NCI-H460 (cell line): ENCODE measurements around the gene KASH5. TPM values are rescaled to one million over a fixed set of nuclear protein-coding genes. Genes with fewer than 3 reads are reported as not detected.
A peak's percentile ranks its signal among the peaks of the same experiment; 100 is the strongest.
"Not testable (repeated sequence)": the region's sequence is repeated elsewhere in the genome, so short reads cannot be mapped to it uniquely, and the experiment has no call there.

Source experiments
- DNase-seq: peaks from one replicate; pipeline ENCODE4 v3.0.0-alpha.2; 2016; ENCODE audit warnings: low read depth; ENCODE audit errors: extremely low read depth
- total RNA-seq: library from RNA; depleted of rRNA; stranded (reverse); fragments of >200 nt; shearing (Covaris generic); gene quantifications from 2 replicates; pipeline ENCODE4 v1.2.3, GENCODE V29; 2014

KASH5 gene
- total RNA-seq, 1 experiment from 2014 or later = not detected

DNA sequence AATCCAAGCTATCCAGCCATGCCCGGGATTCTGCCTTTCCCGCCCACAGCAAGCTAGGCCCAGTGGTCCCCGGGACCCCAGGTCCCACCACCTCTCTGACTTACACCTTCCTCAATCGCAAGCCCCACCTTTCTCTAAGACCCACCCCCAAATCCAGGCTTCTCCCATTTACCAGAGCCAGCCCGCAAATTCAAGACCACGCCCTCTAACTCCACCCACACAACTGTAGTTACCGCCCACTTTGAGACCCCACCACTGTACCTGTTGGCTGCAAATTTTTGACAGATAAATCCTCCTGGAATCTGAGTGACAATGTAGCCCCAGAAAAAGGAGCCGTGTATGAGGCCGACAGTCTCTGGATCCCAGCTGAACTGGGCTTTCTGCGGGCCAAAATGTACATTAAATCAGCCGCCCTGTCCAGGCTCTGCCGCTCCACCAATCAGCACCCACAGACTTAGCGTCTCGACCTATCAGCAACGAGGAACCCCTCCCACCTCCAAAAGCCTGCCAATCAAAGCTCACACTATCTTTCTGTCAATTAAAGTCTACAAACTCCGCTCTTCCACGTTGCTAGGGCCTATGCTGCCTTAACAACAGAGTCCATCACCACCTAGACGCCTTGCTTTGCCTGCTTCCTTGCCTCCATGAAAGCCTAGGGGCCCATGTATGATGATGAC is 47.0 kb downstream of the KASH5 start:
- no peak for DNase-seq

DNA sequence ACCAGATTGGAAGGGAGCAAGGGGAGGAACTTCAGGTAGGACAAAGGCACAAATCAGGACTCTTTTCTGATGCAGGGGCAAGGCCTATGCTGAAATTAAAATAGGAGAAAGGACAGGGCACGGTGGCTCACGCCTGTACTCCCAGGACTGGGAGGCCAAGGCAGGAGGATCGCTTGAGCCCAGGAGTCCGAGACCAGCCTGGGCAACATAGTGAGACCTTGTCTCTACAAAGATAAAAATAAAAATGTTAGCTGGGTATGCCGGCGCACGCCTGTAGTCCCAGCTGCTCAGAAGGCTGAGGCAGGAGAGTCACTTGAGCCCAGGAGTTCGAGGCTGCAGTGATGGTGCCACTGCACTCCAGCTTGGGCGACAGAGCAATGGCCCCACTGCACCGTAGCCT is 47.6 kb downstream of the KASH5 start:
- DNase-seq = no peak

DNA sequence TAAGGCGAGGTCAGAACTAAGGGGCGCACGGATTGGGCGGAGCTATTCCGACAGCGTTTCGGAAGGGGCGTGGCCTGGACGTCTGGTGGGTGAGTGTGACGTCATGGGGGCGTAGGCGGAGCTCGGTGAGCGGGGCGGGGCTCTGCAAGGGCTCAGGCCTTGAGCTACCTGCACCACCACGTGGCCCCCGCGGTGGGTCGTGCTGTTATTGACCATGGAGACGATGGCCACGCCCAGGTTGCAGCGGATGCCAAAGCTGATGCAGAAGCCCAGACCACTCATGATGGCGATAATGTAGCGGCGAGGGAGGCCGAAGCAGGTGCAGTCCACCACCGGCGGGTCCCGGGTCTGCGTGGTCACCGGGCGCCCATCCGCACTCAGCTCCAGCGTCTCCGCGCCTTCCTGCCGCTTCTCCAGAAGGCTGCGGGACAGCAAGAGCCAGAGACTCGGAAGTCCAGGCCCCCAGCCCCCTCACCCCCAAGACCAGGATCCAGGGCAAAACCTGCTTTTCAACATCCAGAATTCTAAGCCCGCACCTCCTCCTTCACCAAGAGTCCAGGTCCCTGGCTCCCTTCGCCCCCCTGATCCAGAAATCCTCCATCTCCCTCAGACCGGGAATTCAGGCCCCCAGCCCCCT is 48.5 kb downstream of the KASH5 start:
- no peak for DNase-seq

DNA sequence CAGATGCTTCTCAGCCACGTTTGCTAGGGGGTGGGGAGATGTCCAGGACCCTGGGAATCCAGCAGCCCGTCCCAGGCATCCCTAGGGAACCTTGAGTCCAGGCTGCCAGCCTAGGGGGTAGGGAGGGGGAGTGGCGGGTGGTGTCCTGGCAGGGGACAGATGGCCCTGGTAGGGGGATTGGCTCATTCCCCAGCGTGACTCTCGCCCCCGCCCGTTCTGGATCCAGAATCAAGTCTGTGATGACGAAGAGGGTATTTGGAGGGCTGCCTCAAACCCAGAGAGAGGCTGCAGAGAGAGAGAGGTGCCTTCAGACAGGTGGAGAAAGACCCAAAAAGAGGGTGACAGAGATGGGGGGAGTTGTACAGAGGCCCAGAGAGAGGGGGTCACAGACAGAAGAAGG is 49.2 kb downstream of the KASH5 start:
- no peak for DNase-seq

DNA sequence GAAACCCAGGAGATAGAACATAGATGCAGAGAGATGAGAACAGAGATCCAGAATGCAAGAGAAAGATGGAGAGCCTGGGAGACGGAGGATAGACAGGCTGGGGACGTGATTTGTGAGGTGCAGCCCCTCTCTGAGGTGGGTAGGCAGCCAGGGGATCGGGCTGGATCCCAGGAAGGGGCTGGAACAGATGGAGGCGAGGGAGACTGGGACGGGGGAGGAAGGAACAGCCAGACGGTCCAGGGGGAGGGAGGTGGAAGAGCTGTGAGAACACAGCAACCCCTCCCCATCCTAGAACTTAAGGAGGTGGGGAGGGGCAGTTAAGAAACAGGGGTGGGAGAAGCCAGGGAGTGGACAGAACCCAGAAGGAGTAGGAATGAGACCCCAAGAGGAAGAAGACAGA is 50.2 kb downstream of the KASH5 start:
- no peak for DNase-seq

DNA sequence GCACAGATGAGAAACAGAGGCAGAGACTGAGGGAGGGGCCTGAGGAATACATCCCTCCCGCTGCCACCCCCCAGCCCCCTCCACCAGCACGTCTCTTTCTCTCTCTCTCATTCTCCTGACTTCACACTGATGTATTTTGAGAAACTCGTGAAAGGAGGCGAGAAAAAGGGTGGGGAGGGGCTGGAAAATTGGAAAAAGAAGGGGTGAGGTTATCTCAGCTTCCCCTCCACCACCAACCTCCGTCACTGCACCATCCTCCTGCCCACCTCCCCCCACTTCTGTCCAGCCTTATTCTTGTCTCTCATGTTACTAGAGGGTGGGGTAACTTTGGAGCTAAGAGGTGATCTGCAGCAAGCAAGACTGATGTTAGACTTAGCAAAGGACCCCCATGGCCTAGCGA is 51.8 kb downstream of the KASH5 start:
- no peak for DNase-seq

DNA sequence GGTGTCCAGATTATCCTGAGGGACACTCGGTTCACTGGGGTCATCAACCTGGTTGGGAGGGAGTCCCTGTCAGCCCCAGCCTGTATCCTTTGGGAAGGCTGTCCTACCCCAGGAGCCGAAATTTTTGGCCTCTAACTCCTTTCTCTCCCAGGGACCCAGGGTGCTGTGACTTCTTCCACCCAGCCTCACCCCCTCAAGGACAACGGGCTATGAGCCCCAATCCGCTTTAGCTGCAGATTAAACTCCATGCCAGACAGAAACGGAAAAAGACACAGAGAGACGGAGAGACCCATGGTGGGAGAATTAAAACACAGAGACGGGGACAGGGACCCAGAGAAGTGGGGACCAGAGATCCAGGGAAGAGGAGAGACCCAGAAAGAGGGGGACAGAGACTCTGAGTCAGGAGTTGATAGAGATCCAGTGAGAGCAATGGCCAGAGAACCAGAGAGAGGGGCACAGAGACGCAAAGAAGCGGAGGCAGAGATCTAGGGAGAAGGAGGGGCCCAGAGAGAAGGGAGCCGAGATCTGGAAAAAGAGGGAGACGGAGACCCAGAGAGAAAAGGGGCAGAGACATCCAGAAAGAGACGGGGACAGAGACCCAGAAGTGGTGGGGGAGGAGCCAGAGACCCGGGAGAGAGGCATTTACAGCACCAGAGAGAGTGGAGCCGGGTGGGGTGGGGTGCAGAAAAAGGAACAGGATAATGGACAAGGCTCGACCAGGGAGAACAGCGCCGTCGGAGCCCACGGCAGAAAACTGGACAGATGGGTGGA is 52.6 kb downstream of the KASH5 start:
- no peak for DNase-seq

DNA sequence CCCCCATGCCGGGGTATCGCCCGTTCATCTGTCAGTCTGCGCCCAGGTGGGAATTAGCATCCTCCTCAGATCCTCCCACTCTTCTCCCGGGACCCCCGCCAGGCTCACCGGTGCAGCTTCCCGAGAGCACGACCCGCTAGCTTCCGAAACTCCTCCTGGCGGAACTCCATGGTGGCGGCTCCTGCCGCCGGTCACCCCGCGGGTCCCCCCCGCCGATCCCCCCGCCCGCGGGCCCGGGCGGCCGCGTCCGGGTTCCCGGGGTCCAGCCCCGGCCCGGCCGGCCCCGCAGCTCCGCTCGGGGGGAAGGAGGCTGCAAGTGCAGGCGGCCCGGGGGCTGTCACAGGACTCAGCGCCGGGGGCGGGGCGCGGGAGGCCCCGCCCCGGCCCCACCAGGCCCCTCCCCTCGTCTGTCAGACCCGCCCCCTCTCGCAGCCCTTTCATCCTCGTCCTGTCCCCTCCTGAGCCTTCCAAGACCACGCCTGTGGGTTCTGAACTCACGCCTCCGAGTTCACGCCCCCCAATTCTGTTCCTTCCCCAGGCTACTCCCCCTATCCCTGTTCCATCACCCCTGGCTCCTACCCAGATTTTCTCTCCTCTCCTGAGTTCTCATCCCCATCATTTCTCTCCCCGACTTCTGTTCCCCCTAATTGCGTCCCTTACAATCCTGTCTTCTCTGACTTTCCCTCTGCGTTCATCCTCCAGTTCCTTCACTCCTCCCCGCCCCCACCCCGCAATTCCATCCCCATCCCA is 53.3 kb downstream of the KASH5 start, which contains the start of gene SLC17A7:
Gene SLC17A7 (minus strand): TSS at position 318 of the 750 bp plus-strand sequence. CDS start 148 bp downstream, at position 170.
- DNase-seq = no peak

DNA sequence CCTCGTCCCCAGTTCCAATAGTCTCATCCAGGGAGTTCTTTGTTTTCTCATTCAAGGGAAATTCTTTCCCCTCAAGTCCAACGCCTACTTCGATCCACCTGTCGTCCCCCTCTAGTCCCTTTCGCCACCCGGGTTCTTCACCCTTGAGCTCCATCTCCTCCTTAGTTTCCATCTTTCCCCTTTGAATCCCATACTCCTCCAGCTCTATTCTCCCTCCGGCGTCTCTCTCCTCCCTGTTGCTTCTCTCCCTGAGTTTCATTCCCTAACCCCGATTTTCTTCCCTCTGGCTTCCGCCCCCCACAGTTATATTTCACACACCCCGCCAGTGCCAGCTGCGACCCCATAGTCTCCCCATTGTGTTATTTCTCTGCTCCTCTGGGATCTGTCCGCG is 53.9 kb downstream of the KASH5 start:
- DNase-seq = no peak

DNA sequence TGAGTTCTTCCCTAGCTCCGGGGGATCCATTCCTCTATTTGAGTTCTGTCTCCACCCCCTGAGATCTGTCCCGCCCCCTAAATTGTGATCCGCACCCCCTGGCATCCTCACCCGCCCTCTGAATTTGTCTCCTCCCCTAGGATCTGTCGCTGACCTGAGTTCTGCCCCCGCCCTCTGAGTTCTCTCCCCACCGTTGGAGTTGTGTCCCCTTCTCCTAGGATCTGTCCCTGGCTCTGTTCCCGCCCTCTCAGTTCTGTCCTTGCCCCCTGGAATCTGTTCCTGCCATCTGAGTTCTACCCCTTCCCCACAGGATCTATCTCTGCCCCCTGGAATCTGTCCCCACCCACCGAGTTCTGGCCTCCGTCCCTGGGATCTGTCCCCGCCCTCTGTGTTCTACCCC is 54.3 kb downstream of the KASH5 start:
- DNase-seq = no peak

DNA sequence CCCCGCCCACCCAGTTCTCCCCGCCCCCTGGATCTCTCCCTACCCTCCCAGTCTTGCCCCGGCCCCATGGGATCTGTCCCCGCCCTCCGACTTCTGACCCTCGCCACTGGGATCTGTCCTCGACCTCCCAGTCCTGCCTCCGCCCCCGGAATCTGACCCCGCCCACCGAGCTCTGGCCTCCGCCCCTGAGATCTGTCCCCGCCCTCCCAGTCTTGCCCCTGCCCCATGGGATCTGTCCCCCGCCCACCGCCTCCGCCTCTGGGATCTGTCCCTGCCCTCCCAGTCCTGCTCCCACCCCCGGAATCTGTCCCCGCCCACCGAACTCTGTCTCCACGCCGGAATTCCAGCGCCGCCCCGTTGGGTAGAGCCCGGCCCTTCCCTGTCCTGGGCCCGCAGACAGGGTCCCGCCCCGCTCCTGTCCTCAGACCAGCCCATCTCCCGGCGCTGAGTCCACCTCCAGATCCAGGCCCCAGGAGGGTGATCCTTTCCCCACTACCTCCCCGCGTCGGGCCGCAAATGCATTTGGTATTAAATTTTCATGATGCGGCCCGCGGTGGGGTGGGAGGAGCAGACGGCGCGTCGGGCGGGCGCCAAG is 54.8 kb downstream of the KASH5 start:
- peak; percentile 85 for DNase-seq

DNA sequence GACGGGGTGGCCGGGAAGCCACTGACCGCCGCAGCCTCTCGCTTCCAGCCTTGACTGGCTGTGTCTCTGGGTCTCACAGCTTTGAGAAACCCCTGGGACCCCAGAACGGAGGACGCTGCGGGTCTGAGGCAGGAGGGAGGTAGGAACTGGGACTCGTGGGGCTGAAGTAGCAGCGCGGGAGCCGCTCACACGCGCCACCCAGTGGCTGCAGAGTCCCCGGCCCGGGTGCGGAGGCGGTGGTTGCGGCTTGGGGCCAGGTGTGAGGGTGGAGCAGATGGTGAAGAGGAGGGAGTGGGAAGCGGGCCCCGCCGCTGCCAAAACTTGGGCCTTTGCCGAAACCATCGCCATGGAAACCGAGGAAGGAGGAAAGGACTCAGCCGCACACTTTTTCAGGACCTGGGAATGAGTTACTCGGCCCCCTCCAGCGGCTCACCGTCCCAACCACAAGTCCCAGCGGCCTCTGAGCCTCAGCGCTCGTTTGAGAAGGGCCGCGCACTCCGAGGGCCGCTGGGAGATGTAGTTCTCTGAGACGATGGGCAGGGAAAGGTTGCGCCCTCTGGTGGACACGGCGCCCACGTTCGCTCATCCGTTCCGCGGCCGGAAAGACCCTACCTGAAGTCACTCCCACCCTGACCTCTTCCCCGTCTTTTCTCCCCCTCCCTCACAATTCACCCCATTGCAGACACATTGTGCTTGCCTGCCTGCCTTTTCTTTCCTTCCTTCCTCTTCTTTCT is 55.5 kb downstream of the KASH5 start:
- peak; percentile 88 for DNase-seq

DNA sequence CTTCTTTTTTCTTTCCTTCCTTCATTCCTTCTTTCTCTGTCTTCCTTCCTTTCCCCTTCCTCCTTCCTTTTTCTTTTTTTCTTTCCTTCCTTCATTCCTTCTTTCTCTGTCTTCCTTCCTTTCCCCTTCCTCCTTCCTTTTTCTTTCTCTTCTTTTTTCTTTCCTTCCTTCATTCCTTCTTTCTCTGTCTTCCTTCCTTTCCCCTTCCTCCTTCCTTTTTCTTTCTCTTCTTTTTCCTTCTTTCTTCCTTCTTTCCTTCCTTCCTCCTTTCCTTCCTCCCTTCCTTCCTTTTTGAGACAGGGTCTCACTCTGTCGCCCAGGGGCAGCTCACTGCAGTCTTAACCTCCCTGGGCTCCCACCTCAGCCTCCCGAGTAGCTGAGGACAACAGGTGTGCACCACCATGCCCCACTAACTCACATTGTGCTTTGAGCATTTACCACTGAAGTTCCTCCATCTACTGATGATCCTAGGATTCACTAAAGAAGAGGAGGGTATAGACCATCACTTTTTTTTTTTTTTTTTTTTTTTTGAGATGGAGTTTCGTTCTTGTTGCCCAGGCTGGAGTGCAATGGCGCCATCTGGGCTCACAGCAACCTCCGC is 56.2 kb downstream of the KASH5 start:
- DNase-seq = not testable (repeated sequence)

DNA sequence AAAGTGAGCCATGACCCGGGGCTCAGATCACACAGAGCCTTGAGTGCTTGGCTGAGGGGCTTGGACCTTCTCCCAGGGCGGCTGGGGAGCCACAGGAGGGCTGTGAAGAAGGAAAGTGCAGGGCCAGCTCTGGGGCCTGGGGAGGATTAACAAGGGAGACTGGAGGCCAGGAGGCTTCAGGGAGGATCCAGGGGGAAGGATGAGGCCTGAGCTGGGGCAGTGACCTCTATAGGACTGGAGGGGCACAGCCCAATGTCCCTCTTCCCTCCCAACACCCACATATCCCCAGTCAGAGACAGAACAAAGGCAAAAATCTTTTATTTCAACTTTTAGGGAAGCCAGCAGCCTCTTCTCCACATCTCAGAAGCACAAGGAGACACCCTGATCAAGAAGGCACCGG is 57.9 kb downstream of the KASH5 start:
- DNase-seq = no peak

DNA sequence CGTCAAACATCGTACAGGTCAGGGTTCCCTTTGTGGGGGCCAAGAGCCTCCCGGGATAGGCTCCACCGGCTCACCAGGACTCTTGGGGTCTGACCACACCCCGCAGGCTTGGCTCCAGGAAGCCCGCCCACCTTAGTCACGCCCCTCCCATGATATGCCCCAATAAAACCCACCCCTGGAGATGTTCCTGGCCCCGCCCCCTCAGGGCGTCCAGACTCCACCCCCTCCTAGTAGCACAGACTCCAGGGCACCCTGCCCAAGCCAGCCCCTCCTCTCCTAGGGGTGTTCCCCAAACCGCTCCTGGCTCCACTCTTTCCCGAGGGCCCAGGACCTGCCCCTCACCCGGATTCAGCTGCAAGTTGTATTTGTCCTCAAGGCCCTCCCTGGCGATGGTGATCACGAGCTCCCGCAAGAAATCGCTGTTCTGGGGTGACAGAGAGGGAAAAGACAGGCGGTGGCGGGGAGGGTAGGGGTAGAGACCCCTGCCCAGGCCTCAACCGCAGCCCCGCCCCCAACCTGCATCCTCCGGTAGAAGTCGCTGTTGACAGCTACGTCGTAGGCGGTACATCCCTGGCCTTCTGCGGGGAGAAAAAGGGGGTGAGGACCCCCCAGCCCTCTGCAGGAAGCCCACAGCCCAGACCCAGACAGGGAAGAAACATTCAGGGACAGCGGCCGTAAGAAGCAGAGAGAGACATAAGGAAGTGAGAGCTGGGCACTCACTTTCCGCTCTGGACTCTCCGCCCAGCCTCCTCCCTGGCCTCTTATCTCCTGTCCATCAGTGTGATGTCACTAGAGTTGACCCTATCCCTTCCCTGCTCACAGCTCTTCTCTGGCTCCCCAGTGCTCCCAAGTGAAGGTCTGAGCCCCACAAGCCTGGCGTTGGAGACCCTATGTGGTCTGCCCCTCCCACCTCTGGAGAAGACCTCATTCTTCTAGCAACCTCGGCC is 59.7 kb downstream of the KASH5 start:
- no peak for DNase-seq

DNA sequence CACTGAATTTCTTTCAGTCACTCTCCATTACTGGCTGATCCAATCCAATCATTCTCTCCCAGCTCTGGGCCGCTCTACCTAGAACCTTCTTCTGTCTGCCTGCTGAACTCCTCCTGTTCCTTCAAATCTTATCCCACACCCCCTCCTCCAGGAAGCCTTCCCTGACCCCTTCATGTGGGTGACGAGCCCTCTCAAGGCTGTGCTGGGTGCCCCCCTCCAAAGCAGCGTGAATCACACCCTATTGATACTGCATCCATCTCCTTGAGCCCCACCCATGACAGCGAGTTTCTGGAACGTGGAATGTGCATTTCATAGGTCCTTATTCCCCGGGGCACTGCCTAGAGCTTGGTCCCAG is 60.4 kb downstream of the KASH5 start:
- no peak for DNase-seq

DNA sequence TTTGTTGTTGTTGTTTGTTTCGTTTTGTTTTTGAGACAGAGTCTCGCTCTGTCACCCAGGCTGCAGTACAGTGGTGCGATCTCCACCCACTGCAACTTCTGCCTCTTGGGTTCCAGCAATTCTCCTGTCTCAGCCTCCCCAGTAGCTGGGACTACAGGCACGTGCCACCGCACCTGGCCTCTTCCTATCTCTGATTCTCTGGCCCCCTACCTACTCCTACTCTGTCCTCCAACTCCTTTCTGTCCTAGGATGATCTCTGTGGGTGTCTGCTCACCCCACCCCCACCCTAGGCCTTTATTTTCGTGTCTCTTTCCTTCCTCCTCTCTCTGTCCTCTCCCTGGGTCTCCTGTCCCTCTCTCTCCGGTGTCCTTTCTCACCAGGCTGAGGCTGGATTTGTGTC is 62.4 kb downstream of the KASH5 start:
- no peak for DNase-seq

DNA sequence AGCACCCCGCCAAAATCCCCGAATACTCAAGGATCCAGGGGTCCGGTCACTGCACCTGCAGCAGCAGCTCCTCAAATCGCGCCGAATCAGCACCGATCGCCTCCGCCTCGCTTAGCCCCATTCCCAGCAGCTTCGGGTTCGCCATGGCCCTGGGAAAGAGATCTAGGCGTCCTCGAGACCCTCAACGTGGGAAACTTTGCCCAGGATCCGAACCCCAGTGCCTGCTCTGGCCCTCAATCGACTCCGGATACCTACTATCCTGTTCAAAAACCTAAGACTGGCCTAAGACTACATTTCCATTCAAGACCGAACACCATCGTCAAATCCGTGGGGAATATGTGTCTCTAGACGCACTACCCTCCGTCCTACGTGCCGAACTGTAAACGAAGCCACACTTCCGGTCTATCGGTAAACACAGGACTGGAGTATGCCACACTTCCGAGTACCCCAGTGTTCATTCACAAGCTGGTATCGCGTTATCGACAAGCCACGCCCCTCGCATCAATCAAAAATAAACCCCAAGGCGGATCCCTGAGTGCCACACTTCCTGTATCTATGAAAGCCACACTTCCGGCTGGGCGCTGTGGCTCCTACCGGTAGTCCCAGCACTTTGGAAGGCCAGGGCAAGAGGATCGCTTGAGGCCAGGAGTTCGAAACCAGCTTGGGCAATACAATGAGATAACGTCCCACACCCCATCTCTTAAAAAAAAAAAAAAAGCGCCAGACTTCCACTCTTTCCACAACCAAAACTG is 63.6 kb downstream of the KASH5 start, which contains the start of gene PIH1D1:
Gene PIH1D1 (minus strand): TSS at position 385 of the 752 bp plus-strand sequence. CDS start 240 bp downstream, at position 145.
- DNase-seq = peak; percentile 98
